Caco-2 (cell line): ENCODE measurements around the gene MYH13. TPM values are rescaled to one million over a fixed set of nuclear protein-coding genes. Genes with fewer than 3 reads are reported as not detected.

Source experiments
- BruUV-seq: library from RNA; stranded (reverse); fragments of 400-500 nt; replicated peaks from 2 replicates; lab custom pipeline; 2021; lab: Mats Ljungman, UMichigan
- CTCF ChIA-PET: fragments of 300-600 bp; sonication (Branson Sonifier 250); formaldehyde crosslinking; loops from one replicate; lab custom pipeline; 2022; ENCODE audit warnings: antibody characterized with exemption; lab: Charles Lee
- POLR2A ChIA-PET: fragments of 300-600 bp; sonication (Branson Sonifier 250); formaldehyde crosslinking; loops from one replicate; lab custom pipeline; 2022; ENCODE audit warnings: antibody characterized with exemption; lab: Charles Lee
- DNase-seq, 2 experiments: peaks; one replicate each; pipeline versions ENCODE4 v3.0.0 to v3.0.0-alpha.2; 2020 to 2022
- H3K27me3 ChIP-seq: replicated peaks from 2 replicates; pipeline ENCODE4 v1.6.0; 2011; ENCODE audit warnings: low read length; ENCODE audit not compliant: control insufficient read depth, insufficient read depth
- H3K36me3 ChIP-seq: 2 replicates; pipeline ENCODE4 v1.5.1; 2011; ENCODE audit warnings: low read length; ENCODE audit not compliant: control insufficient read depth, insufficient read depth
- H3K4me1 ChIP-seq: fragments of 250-450 bp; sonication (Bioruptor Pico); 2 replicates; pipeline ENCODE4 v1.5.1; 2020; ENCODE audit warnings: mild to moderate bottlenecking
- H3K4me3 ChIP-seq: 2 replicates; pipeline ENCODE4 v1.5.1; 2011; ENCODE audit warnings: low read depth, mild to moderate bottlenecking, control low read depth, low read length
- H3K9me3 ChIP-seq: fragments of 250-450 bp; sonication (Bioruptor Pico); 2 replicates; pipeline ENCODE4 v1.5.1; 2020; ENCODE audit warnings: mild to moderate bottlenecking, moderate library complexity
- H3K27ac Mint-ChIP-seq: one replicate; pipeline ENCODE4 v1.8.0; 2022; ENCODE audit warnings: mixed read lengths; ENCODE audit not compliant: unreplicated experiment
- H3K27me3 Mint-ChIP-seq: one replicate; pipeline ENCODE4 v1.8.0; 2022; ENCODE audit warnings: mixed read lengths; ENCODE audit not compliant: insufficient read depth, unreplicated experiment
- H3K36me3 Mint-ChIP-seq: one replicate; pipeline ENCODE4 v1.8.0; 2022; ENCODE audit warnings: mild to moderate bottlenecking, mixed read lengths; ENCODE audit not compliant: insufficient read depth, unreplicated experiment
- H3K4me1 Mint-ChIP-seq: one replicate; pipeline ENCODE4 v1.8.0; 2022; ENCODE audit warnings: low read depth, mixed read lengths; ENCODE audit not compliant: unreplicated experiment
- H3K4me3 Mint-ChIP-seq: one replicate; pipeline ENCODE4 v1.8.0; 2022; ENCODE audit warnings: mild to moderate bottlenecking, moderate library complexity, mixed read lengths; ENCODE audit not compliant: unreplicated experiment
- H3K9me3 Mint-ChIP-seq: one replicate; pipeline ENCODE4 v1.8.0; 2022; ENCODE audit warnings: mixed read lengths; ENCODE audit not compliant: unreplicated experiment
- intact Hi-C: fragments of 100-400 bp; cut with micrococcal nuclease; formaldehyde crosslinking; loops from one replicate; pipeline ENCODE4 v1.10.0; 2022; ENCODE audit not compliant: unreplicated experiment
- total RNA-seq: library from RNA; stranded (reverse); gene quantifications from 2 replicates; pipeline ENCODE4 v1.2.3, GENCODE V29; 2022
- TF ChIP-seq, protein P1 (sequence below), 2 experiments: fragments of 200-600 bp in 1 of 2; IDR thresholded peaks; 1 replicate in 1 of 2; 2 replicates in 1 of 2; pipeline versions ENCODE4 v1.5.1 to v1.8.0; 2011 to 2022; ENCODE audit warnings: antibody characterized with exemption in 1 of 2, control low read depth in 1 of 2, inconsistent platforms in 1 of 2, low read depth in 1 of 2, low read length in 1 of 2, mild to moderate bottlenecking in 1 of 2, moderate library complexity in 1 of 2; ENCODE audit not compliant: insufficient read depth in 1 of 2, severe bottlenecking in 1 of 2, unreplicated experiment in 1 of 2

MYH13 gene
- total RNA-seq, 1 experiment from 2014 or later: not detected

DNA sequence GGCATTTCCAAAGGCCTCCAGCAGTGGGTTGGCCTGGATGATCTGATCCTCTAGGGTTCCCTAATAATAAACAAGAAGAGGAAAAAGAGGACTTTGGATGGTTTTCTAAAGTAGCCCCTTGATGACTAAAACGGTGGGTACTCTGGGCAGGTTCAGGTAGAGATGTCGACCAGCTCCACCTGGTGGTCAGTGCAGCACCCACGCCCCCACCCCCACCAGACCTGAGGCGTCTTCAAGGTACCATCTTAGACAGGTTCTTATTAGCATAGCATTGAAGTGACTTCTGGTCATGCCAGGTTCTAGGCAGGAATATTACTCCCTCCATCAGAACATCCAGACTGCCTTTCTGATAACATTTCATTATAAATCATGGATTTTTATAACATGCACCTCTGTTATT is 15.0 kb downstream of the MYH13 start:
- Histone ChIP-seq H3K9me3 (no peaks in the 10 kb centered on the region), H3K4me1 (no peaks in the 10 kb centered on the region), H3K4me3 (no peak overlapping the region), H3K36me3 (no peaks in the 10 kb centered on the region), H3K27me3 (no peaks in the 10 kb centered on the region)
- DNase-seq: peak in 1 of 2 experiments; percentile 27
- intact Hi-C loops: no loop called here
- no peak overlapping the region for H3K4me3 Mint-ChIP-seq
- H3K27ac Mint-ChIP-seq: no peak overlapping the region
- H3K36me3 Mint-ChIP-seq: no peaks in the 10 kb centered on the region
- no peaks in the 10 kb centered on the region for H3K4me1 Mint-ChIP-seq
- no peaks in the 10 kb centered on the region for H3K9me3 Mint-ChIP-seq
- POLR2A ChIA-PET: no interaction called here
- peaks cover 2% of the 10 kb centered on the region for H3K27me3 Mint-ChIP-seq
- BruUV-seq: no TSS peak
- CTCF ChIA-PET: interaction anchor here (0.6 kb wide), 1 partner anchor 549 kb away, joined by 3 read pairs; no protein-coding TSS in a partner anchor
- TF ChIP-seq, protein P1, sequence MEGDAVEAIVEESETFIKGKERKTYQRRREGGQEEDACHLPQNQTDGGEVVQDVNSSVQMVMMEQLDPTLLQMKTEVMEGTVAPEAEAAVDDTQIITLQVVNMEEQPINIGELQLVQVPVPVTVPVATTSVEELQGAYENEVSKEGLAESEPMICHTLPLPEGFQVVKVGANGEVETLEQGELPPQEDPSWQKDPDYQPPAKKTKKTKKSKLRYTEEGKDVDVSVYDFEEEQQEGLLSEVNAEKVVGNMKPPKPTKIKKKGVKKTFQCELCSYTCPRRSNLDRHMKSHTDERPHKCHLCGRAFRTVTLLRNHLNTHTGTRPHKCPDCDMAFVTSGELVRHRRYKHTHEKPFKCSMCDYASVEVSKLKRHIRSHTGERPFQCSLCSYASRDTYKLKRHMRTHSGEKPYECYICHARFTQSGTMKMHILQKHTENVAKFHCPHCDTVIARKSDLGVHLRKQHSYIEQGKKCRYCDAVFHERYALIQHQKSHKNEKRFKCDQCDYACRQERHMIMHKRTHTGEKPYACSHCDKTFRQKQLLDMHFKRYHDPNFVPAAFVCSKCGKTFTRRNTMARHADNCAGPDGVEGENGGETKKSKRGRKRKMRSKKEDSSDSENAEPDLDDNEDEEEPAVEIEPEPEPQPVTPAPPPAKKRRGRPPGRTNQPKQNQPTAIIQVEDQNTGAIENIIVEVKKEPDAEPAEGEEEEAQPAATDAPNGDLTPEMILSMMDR (IDR thresholded peaks at IDR 0.05; ENCODE audit: insufficient read depth in 1 of 2, low read depth in 1 of 2, low read length in 1 of 2, severe bottlenecking in 1 of 2, unreplicated experiment in 1 of 2): peak; percentile 30 to 32

DNA sequence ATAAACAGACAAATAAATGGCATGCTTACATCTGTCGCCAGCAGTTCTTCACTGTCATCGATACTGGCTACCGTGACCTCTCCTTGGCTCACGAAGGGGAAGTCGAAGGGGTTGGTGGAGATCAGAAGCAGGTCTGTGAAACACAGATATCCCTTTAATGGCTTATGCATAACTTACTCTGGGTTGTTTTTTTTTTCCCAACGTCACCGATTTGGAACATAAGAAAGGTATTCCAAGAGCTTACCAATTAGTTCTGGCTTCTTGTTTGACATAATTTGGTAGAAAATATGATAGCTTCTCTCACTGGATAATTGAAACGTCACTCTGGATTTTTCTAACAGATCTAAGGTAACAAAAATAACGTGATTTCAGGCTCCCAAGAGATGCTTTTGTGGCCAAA is 18.2 kb downstream of the MYH13 start:
- POLR2A ChIA-PET: no interaction called here

DNA sequence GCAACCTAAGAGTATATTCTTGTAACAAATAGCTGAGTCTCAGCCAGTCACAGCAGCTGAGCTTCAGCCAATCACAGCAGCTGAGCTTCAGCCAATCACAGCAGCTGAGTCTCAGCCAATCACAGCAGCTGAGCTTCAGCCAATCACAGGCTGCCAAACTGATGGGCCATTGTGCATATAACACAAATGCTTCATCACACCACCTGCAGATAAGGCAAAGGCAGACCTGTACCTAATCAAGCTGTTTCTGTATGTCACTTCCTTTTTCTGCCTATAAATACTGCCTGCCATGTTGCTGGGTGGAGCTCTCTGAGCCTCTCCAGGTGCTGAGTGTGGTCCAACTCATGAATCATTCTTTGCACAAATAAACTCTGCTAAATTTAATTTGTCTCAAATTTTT is 19.9 kb downstream of the MYH13 start:
- CTCF ChIA-PET: no interaction called here

More for the DNA sequence above, 18.2 kb downstream of the MYH13 start:
- H3K9me3 ChIP-seq: no peaks in the 10 kb centered on the region
- H3K4me3 ChIP-seq: no peak overlapping the region
- CTCF ChIA-PET: no interaction called here
- BruUV-seq: no TSS peak
- Mint-ChIP-seq H3K36me3 (no peaks in the 10 kb centered on the region), H3K27me3 (no peaks in the 10 kb centered on the region), H3K4me1 (no peaks in the 10 kb centered on the region), H3K9me3 (no peaks in the 10 kb centered on the region), H3K4me3 (no peak overlapping the region), H3K27ac (no peak overlapping the region)
- H3K4me1 ChIP-seq: no peaks in the 10 kb centered on the region
- TF ChIP-seq, protein P1 (IDR thresholded peaks at IDR 0.05; ENCODE audit: insufficient read depth in 1 of 2, low read depth in 1 of 2, low read length in 1 of 2, severe bottlenecking in 1 of 2, unreplicated experiment in 1 of 2): no peak
- no peaks in the 10 kb centered on the region for H3K27me3 ChIP-seq
- DNase-seq: no peak
- no peaks in the 10 kb centered on the region for H3K36me3 ChIP-seq
- intact Hi-C loops: no loop called here

More for the DNA sequence above, 19.9 kb downstream of the MYH13 start:
- no peaks in the 10 kb centered on the region for H3K36me3 ChIP-seq
- H3K4me1 Mint-ChIP-seq: no peaks in the 10 kb centered on the region
- no peaks in the 10 kb centered on the region for H3K27me3 ChIP-seq
- H3K4me1 ChIP-seq: no peaks in the 10 kb centered on the region
- H3K27ac Mint-ChIP-seq: no peak overlapping the region
- POLR2A ChIA-PET: no interaction called here
- DNase-seq: no peak
- TF ChIP-seq, protein P1 (IDR thresholded peaks at IDR 0.05; ENCODE audit: insufficient read depth in 1 of 2, low read depth in 1 of 2, low read length in 1 of 2, severe bottlenecking in 1 of 2, unreplicated experiment in 1 of 2): no peak
- H3K9me3 Mint-ChIP-seq: no peaks in the 10 kb centered on the region
- no peak overlapping the region for H3K4me3 Mint-ChIP-seq
- intact Hi-C loops: no loop called here
- no TSS peak for BruUV-seq
- no peaks in the 10 kb centered on the region for H3K9me3 ChIP-seq
- no peaks in the 10 kb centered on the region for H3K27me3 Mint-ChIP-seq
- no peaks in the 10 kb centered on the region for H3K36me3 Mint-ChIP-seq
- no peak overlapping the region for H3K4me3 ChIP-seq
